Hypothalamus (tissue), 51 donors: ENCODE measurements around the gene KLK11.

Experiments
- DNase-seq, 51 donors: peaks; one replicate each; lab custom pipeline; 2025; lab: John Stamatoyannopoulos, UW

KLK11 gene

GRCh38 chr19:51030631-51031030 lies 4.2 kb upstream of the KLK11 start:
- DNase-seq, result no peak

DNA sequence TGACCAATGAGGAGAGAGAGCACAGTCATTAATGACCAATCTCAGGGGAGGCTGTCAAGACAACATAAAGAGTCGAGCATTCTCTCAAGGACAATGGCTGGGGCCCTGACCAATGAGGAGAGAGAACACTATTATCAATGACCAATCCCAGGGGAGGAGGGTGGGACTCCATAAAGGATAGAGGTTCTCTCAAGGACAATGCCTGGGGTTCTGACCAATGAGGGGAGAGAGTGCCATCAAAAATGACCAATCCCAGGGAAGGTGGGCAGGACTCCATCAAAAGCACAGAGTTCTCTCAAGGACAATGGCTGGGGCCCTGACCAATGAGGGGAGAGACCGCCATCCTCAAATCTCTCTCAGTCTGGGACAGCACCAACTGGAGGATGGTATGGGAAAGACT lies 3.3 kb upstream of the KLK11 start:
- DNase-seq, result no peak

GRCh38 chr19:51027873-51028272 lies 1.5 kb upstream of the KLK11 start:
- DNase-seq, result no peak

- DNase-seq, result no peak
Observed at GRCh38 chr19:51027126-51027806, 850 bp upstream of the KLK11 start.

GRCh38 chr19:51025809-51026553 lies 435 bp downstream of the KLK11 start:
- DNase-seq, result no peak

DNA sequence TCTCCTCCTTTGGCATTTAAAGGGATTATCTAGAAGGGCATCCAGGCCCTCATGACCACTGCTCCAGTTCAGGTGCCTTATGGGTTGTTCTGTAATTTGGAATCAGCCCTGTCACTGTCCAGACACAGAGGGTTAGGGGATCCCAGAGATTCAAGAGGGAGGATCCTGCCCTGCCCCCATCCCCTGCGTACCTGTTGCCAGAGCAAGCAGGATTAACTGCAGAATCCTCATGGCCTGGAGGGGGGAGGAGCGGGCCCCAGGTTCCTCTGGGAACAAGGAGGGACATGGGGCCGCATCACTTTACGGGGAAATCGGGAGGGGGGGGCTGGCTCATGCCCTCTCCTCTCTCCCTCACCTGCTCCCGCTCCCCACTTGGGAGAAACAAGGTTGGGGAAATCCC lies 1.0 kb downstream of the KLK11 start:
- no peak for DNase-seq

GRCh38 chr19:51024924-51025323 lies 1.5 kb downstream of the KLK11 start:
- no peak for DNase-seq

- no peak for DNase-seq
Observed at GRCh38 chr19:51023946-51024345, 2.5 kb downstream of the KLK11 start.

DNA sequence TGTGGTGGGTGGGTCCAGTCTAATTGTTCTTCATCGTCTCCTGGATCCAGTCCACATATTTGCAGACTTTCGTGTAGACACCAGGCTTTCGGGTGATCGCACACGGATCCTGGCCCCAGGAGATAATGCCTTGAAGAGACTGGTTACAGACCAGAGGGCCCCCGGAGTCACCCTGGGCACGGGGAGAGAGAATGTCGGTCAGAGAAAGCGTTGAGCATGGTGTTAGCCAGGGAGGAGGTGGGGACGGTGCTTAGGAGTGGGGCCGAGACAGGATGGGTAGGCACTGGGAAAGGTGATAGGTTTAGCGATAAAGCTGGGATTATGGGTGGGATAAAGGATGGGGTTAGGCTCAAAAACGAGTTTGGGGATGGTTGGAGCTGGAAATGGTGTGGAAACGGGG lies 3.9 kb downstream of the KLK11 start:
- DNase-seq, result no peak

DNA sequence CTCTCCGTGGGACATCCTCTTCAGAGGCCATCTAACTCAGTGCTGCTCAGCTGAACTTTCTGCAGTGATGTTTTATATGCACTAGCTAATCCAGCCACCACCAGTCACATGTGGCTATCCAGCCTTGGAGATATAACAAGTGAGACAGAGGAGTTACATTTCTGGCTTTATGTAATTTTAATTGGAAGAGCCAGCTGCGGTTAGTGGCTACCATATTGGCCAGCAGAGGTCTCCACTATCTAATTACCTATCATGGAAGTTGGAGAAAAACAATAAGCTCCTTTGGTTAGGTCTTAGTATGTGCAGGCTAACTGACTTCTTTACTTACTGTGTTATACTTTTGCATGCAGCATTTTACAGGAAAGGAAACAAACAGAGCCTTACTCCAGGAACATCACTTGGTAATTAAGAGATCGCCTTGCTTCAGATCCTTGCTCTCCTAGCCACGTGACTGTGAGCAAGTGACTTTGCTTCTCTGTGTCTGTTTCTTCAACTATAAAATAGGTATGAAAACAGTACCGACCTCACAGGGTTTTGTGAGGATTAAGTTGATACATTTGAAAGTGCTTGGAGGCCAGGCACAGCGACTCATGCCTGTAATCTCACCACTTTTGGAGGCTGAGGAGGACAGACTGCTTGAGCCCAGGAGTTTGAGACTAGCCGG lies 5.3 kb downstream of the KLK11 start:
- peak in 3 of 51 donors; percentile 6 to 19 (median 6) for DNase-seq

- DNase-seq, result no peak
Observed at GRCh38 chr19:51019544-51019925, 6.9 kb downstream of the KLK11 start, which contains the start of gene KLK10. Gene KLK10, minus strand, starts transcription at chr19:51019709. Its CDS starts 579 bp downstream, at chr19:51019130.

DNA sequence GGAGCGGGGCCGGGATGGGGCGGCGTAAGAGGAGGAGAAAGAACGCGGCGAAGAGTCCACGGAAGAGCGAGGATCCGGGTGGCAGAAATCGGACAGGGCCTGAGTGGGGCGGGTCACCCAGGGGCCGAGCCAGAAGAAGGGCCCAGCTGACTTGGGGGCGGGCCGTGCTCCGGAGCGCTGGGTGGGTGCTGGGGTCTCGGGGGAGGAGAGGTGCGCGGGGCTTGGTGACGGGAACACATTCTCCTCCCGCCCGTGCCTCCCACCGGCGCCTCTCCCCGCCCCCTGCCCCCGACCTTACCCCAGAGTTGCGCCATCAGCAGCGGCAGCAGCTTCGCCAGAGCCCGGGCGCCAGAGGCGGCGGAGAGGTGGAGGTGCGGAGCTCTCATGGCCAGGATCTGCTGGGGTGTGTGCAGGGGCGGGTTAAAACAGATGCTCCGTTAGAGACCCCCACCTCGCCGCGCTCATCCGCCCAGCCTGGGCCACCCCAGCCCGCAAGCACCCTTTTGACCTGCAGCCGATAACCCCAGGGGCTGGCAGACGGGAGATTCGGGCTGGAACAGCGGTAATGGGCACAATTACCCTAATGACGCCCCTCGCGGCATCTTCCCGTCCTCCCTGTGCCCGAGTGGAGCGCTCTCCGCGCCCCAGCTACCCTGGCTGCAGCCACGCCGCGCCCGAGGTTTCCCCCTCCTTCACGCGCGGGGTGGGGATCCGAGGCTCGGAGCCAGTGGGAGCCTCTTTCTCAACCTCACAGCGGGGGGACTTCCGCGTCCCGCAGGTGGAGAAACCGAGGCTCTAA lies 7.5 kb downstream of the KLK11 start:
- DNase-seq, result peak in 3 of 51 donors; percentile 2 to 12 (median 5)

DNA sequence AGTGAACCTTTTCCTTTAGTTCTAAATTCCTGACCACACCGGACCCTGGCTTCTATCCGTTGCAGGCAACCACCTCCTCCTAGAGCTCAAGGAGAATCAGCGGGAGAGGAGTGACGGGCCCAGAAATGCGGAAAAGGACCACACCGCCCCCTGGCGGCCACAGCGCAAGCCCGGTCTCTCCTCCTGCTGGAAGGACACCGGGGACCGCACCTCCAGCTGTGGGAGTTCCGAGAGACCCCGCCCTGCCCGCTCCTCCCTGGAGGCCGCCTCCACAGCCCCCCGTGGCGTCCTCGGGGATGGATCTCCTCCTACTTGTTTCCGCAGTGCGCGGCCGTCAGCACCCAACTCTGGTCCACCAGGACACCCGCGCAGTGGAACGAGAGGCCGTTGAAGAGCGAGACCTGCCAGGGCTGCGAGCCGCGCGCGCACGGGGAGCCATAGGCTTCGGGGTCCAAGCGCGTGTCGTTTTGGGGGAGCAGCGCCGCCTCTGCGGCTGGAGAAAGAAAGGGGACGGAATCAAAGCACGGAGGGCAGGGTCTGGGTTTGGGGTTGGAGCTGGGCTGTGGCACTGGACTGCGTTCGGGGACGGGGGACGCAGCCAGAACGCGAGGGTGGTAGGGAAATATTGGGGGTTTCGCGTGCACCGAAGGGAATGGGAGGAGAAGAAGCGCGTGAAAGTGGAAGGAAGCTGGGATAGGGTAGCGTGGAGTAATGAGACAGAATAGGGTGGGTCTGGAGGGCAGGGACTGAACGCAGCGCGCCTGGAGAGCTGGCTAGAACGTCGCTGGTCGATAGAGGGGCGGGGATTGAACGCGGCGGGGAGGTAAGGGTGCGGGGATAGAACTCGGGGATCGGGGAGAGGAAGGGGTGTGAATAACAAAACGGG lies 9.4 kb downstream of the KLK11 start:
- peak in 46 of 51 donors; percentile 5 to 86 (median 42) for DNase-seq

DNA sequence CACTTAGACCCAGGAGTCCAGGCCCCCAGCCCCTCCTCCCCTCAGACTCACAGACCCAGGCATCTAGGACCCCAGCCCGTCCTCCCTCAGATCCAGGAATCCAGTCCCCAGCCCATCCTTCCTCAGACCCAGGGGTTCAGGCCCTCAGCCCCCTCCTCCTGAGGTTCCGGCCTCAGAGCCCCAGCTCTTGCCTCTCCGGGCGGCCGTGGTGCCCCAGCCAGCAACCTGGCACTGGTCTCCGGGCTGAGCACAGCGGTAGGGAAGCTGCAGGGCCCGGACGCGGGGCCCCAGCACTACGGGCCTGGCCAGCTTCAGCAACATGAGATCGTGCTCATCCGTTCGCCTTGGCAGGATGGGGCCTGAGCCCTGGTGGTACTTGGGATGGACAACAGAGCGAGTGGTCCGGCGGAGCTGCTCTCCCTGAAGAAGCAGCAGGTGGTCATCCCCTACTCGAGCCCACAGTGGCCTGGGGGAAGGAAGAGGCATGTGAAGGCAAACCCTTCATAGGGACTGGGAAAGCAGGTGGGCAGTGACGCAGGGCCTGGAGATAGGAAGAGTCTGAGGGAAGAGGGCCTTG lies 10.6 kb downstream of the KLK11 start:
- no peak for DNase-seq

GRCh38 chr19:51014242-51014641 lies 12.2 kb downstream of the KLK11 start:
- DNase-seq, result no peak

DNA sequence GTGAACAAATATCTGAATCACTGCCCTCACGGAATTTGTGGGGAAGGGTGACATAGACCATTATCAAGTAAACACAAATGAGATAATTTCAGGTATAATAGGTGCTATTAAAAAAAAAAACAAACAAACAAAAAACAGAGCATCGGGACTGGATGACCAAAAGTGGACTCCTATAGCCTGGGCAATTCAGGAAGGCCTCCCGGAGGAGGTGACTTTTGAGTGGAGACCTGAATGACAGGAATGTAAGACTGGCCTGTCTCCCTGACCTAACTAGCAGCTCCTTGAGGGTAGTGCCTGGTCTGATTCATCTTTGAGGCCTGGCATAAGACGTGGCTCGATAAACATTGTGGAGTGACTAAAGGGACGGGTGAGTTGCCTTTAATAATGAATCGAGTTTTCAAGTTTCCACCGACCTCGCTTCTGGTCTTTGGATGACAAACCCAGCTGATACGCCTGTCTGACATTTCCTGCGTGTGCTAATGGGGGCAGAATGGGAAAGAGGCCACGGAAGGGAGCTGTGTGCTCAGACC lies 13.7 kb downstream of the KLK11 start:
- DNase-seq, result no peak

DNA sequence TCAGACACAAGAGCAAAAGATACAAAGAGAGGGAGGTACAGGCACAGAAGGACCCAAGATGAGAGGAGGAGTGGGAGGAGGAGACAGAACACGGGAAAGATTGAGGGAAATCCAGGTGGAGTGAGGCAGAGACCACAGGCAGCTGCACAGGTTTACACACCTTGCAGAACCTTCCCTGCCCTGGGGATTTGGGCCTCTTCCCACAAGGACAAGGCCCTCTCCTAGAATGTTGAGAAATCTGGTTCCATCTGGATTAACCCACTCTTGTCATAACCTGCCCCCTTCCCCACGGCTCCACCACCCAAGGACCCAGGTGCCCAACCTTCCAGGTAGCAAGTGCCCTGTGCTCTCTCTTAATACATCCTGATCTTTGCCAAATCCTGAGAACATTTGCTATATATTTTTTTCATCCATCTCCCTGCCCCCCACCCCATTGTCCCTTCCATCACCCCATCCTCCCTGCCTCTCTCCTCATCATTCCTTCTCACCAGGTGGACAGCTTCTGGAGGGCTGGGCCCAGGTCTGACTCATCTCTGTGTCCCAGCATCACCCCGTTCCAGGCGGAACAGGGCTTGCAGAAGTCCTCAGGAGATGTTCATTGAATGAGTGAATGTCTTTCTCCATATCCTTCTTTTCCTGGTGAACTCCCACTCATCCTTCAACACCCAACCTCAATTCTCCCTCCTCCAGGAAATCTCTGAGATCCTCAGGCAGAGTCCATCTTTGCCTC lies 16.2 kb downstream of the KLK11 start:
- no peak for DNase-seq

- no peak for DNase-seq
Observed at GRCh38 chr19:51009061-51009891, 17.1 kb downstream of the KLK11 start.
